Ovary (tissue), 9 donors: ENCODE results near the gene STBD1. TPM values are rescaled to one million over a fixed set of nuclear protein-coding genes. Genes with fewer than 3 reads are reported as not detected.

Source experiments
- DNase-seq, 5 donors: peaks; one replicate each; pipeline ENCODE4 v3.0.0-alpha.2; 2019 to 2020
- H3K27ac ChIP-seq, 2 donors: fragments of 200-600 bp; one replicate each; pipeline versions ENCODE4 v1.5.1 to v1.8.0; 2019 to 2022
- H3K27me3 ChIP-seq: fragments of 200-600 bp; one replicate; pipeline ENCODE4 v1.8.0; 2022
- H3K36me3 ChIP-seq: fragments of 200-600 bp; sonication (generic); one replicate; pipeline ENCODE4 v1.5.1; 2019
- H3K4me1 ChIP-seq: one replicate; pipeline ENCODE4 v1.8.1; 2013; ENCODE audit warnings: mild to moderate bottlenecking, moderate library complexity; ENCODE audit not compliant: insufficient read depth
- H3K4me3 ChIP-seq: fragments of 200-600 bp; sonication (generic); one replicate; pipeline ENCODE4 v1.5.1; 2017
- H3K9me3 ChIP-seq, 2 donors: fragments of 200-600 bp in 1 of 2; sonication (generic) in 1 of 2; one replicate each; pipeline versions ENCODE4 v1.5.1 to v1.8.1; 2013 to 2019; ENCODE audit warnings: mild to moderate bottlenecking in 1 of 2, moderate library complexity in 1 of 2
- CTCF ChIP-seq, 3 donors: fragments of 450-650 bp in 2 of 3; fragments of 200-600 bp in 1 of 3; IDR thresholded peaks; one replicate each; pipeline versions ENCODE4 v1.5.1 to v1.8.0; 2016 to 2022; ENCODE audit warnings: antibody characterized with exemption in 3 of 3, mild to moderate bottlenecking in 1 of 3
- EP300 ChIP-seq: sonication (generic); formaldehyde crosslinking; IDR thresholded peaks from one replicate; pipeline ENCODE4 v1.6.1; 2017; ENCODE audit warnings: antibody characterized with exemption
- POLR2A ChIP-seq: fragments of 450-650 bp; IDR thresholded peaks from one replicate; pipeline ENCODE4 v1.6.1; 2017; ENCODE audit warnings: antibody characterized with exemption, mild to moderate bottlenecking, moderate library complexity
- WGBS, 3 donors: extraction: QIAGEN DNeasy Blood & Tissue Kit in 1 of 3; methylation state at CpG; one replicate each; pipeline versions ENCODE4 v1.1.5 to v1.1.7; 2013 to 2017; 5-methylcytosine and 5-hydroxymethylcytosine counted together
- intact Hi-C, 4 donors: fragments of 100-400 bp; cut with DNase I; formaldehyde crosslinking; loops; one replicate each; pipeline versions ENCODE4 v1.11.0 to v1.15.1; 2022 to 2023
- polyA plus RNA-seq, 2 donors: library from polyadenylated mRNA; stranded (reverse); fragments of 200-250 nt in 1 of 2; fragments of 350-450 nt in 1 of 2; fragmentation: Illumina TruSeq in 1 of 2; extraction: RNeasy Lipid Tissue Mini Kit (QIAGEN cat#74804) in 1 of 2; gene quantifications; one replicate each; pipeline ENCODE4 v1.2.3, GENCODE V29; 2013 to 2014
- total RNA-seq, 7 donors: library from RNA; depleted of rRNA in 2 of 7; stranded (reverse); fragments of >200 nt in 2 of 7; fragmentation: NEBNext Ultra II Directional in 3 of 7; extraction: Animal tissue kit (Norgen Biotek cat#: 25700) in 3 of 7; gene quantifications; one replicate each; pipeline versions ENCODE4 v1.1.0 to v1.2.4, GENCODE V29; 2016 to 2023
- donor health status: DM: no; HTN: no; CAD: no; lungs with moderate emphysema.
- donor health status: DM: no; HTN: no; CAD: no.
- donor health status: Bipolar disorder and iron deficiency.
- donor health status: DM: yes; HTN: yes; CAD: no.
- donor health status: DM: no; HTN: no; CAD: no.
- donor health status: DM: yes; HTN: yes; CAD: no.

STBD1 gene
- total and polyA plus RNA-seq, 9 donors, result 2.1 to 7.0 (median 4.2) TPM

DNA sequence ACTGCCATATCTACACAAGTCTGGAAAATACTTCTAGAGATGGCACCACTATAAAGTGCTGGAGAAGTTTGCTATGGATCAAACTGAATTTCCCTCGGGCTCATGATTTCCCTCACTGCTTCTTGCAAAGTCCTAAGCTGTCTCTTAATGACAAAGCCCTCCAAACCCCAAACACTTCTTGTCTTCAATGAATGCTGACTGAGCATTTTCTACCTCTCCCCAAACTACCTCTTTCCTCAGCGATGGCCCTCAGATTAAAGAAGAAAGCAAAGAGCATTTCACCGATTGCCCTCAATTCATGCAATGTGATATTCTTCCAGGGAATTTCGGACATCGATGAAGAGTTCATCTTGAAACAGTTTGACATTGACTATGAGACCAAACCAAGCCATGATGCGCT, 35.3 kb upstream of the STBD1 start:
- Histone ChIP-seq H3K4me1 (no peaks in the 10 kb centered on the region), H3K9me3 (no peaks in the 10 kb centered on the region), H3K27me3 (no peaks in the 10 kb centered on the region), H3K27ac (no peak overlapping the region), H3K4me3 (no peak overlapping the region), H3K36me3 (no peaks in the 10 kb centered on the region)
- intact Hi-C loops, result no loop called here
- 93 to 95% (median 94%) methylated on average over 6 of the region's 6 CpGs for WGBS, 3 donors
- TF ChIP-seq POLR2A, result no peak
- no peak for TF ChIP-seq CTCF (IDR thresholded peaks at IDR 0.05)
- TF ChIP-seq EP300, result no peak
- no peak for DNase-seq

- H3K36me3 ChIP-seq, result no peaks in the 10 kb centered on the region
- no peak overlapping the region for H3K27ac ChIP-seq
- TF ChIP-seq CTCF (IDR thresholded peaks at IDR 0.05) (no peak), EP300 (no peak), POLR2A (no peak)
- intact Hi-C loops, result no loop called here
- no peak overlapping the region for H3K4me3 ChIP-seq
- H3K9me3 ChIP-seq, result no peaks in the 10 kb centered on the region
- H3K27me3 ChIP-seq, result no peaks in the 10 kb centered on the region
- no peak for DNase-seq
- no peaks in the 10 kb centered on the region for H3K4me1 ChIP-seq
Measured at GRCh38 chr4:76272073-76272472, 34.5 kb upstream of the STBD1 start.

- Histone ChIP-seq H3K9me3 (no peaks in the 10 kb centered on the region), H3K27ac (no peak overlapping the region), H3K4me3 (no peak overlapping the region), H3K27me3 (no peaks in the 10 kb centered on the region), H3K4me1 (no peaks in the 10 kb centered on the region), H3K36me3 (no peaks in the 10 kb centered on the region)
- 34 to 87% (median 47%) methylated on average over 1 of the region's 1 CpG for WGBS, 3 donors
- no peak for DNase-seq
- intact Hi-C loops, result no loop called here
- TF ChIP-seq EP300 (no peak), CTCF (IDR thresholded peaks at IDR 0.05) (no peak), POLR2A (no peak)
Measured at GRCh38 chr4:76272582-76272981, 34.0 kb upstream of the STBD1 start.

DNA sequence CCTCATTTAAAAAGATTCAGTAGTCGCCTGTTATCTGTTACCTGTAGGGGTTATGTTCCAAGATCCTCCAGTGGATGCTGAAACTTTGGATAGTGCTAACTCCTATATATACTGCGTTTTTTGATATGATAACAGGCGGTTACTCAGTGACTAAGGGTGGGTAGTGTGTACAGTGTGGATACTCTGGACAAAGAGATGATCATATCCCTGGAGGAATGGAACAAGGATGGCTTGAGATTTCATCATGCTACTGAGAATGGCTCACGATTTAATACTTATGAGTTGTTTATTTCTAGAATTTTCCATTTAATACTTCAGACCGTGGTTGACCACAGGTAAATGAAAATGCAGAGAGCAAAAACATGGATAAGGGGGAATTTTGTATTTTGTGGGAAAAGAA, 33.5 kb upstream of the STBD1 start:
- Histone ChIP-seq H3K4me3 (no peak overlapping the region), H3K27ac (no peak overlapping the region), H3K4me1 (no peaks in the 10 kb centered on the region), H3K27me3 (no peaks in the 10 kb centered on the region), H3K9me3 (no peaks in the 10 kb centered on the region), H3K36me3 (no peaks in the 10 kb centered on the region)
- 74 to 80% (median 74%) methylated on average over 5 of the region's 5 CpGs for WGBS, 3 donors
- no peak for TF ChIP-seq POLR2A
- TF ChIP-seq CTCF (IDR thresholded peaks at IDR 0.05), result no peak
- TF ChIP-seq EP300, result no peak
- intact Hi-C loops, result no loop called here
- no peak for DNase-seq
